Chondrocyte (in vitro differentiated cells): ENCODE results near the gene CRPPA. TPM values are rescaled to one million over a fixed set of nuclear protein-coding genes. Genes with fewer than 3 reads are reported as not detected.
"Not testable (repeated sequence)": the region's sequence is repeated elsewhere in the genome, so short reads cannot be mapped to it uniquely, and the experiment has no call there.

ENCODE experiments used
- DNase-seq: peaks from one replicate; pipeline ENCODE4 v3.0.0; 2021; ENCODE audit warnings: mixed read lengths, low spot score
- H3K27ac Mint-ChIP-seq: one replicate; pipeline ENCODE4 v1.8.0; 2021; ENCODE audit warnings: mild to moderate bottlenecking, moderate library complexity, mixed read lengths; ENCODE audit not compliant: unreplicated experiment
- H3K27me3 Mint-ChIP-seq: 2 replicates; pipeline ENCODE4 v1.8.0; 2021; ENCODE audit warnings: low read depth, mixed read lengths
- H3K36me3 Mint-ChIP-seq: 2 replicates; pipeline ENCODE4 v1.8.0; 2021; ENCODE audit warnings: low read depth, mixed read lengths
- H3K4me1 Mint-ChIP-seq: 2 replicates; pipeline ENCODE4 v1.8.0; 2021; ENCODE audit warnings: low read depth, mild to moderate bottlenecking, mixed read lengths
- H3K4me3 Mint-ChIP-seq: one replicate; pipeline ENCODE4 v1.8.0; 2021; ENCODE audit warnings: mild to moderate bottlenecking, moderate library complexity, mixed read lengths; ENCODE audit not compliant: unreplicated experiment
- H3K9me3 Mint-ChIP-seq: 2 replicates; pipeline ENCODE4 v1.8.0; 2021; ENCODE audit warnings: low read depth, mixed read lengths
- CTCF ChIP-seq: fragments of 200-600 bp; sonication (generic); IDR thresholded peaks from 2 replicates; pipeline ENCODE4 v1.5.0; 2021; ENCODE audit warnings: antibody characterized with exemption, mild to moderate bottlenecking, moderate library complexity
- total RNA-seq: library from RNA; stranded (reverse); gene quantifications from 3 replicates; pipeline ENCODE4 v1.2.1, GENCODE V29; 2021

CRPPA gene
- total RNA-seq, 1 donor from 2014 or later, result 5.2 TPM

GRCh38 chr7:16446508-16446907, 25.2 kb upstream of the CRPPA start:
- TF ChIP-seq CTCF, result no peak
- H3K27ac Mint-ChIP-seq, result no peak overlapping the region
- no peak overlapping the region for H3K4me3 Mint-ChIP-seq
- DNase-seq, result no peak
- no peaks in the 10 kb centered on the region for H3K27me3 Mint-ChIP-seq
- no peaks in the 10 kb centered on the region for H3K36me3 Mint-ChIP-seq
- H3K4me1 Mint-ChIP-seq, result peaks cover 30% of the 10 kb centered on the region
- H3K9me3 Mint-ChIP-seq, result no peaks in the 10 kb centered on the region

DNA sequence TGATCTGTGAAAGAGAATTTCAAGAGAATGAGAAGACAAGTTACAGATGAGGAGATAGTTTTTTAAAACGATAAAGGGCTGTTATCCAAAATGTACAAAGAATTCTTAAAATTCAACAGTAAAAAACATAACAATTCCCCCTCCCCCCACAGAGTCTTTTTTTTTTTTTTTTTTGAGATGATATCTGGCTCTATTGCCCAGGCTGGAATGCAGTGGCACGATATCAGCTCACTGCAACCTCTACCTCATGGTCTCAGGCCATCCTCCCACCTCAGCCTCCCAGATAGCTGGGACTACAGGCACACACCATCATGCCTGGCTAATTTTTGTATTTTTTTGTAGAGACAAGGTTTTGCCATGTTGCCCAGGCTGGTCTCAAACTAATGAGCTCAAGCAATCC, 22.5 kb upstream of the CRPPA start:
- DNase-seq, H3K27ac Mint-ChIP-seq, H3K9me3 Mint-ChIP-seq, H3K4me3 Mint-ChIP-seq, H3K27me3 Mint-ChIP-seq, H3K36me3 Mint-ChIP-seq: not testable (repeated sequence)
- peaks cover 20% of the 10 kb centered on the region for H3K4me1 Mint-ChIP-seq

- H3K36me3 Mint-ChIP-seq, result no peaks in the 10 kb centered on the region
- no peak for DNase-seq
- H3K27me3 Mint-ChIP-seq, result no peaks in the 10 kb centered on the region
- TF ChIP-seq CTCF, result no peak
- no peak overlapping the region for H3K4me3 Mint-ChIP-seq
- no peaks in the 10 kb centered on the region for H3K9me3 Mint-ChIP-seq
- H3K27ac Mint-ChIP-seq, result no peak overlapping the region
- H3K4me1 Mint-ChIP-seq, result peaks cover 6% of the 10 kb centered on the region
Observed at GRCh38 chr7:16438988-16439387, 17.6 kb upstream of the CRPPA start.

DNA sequence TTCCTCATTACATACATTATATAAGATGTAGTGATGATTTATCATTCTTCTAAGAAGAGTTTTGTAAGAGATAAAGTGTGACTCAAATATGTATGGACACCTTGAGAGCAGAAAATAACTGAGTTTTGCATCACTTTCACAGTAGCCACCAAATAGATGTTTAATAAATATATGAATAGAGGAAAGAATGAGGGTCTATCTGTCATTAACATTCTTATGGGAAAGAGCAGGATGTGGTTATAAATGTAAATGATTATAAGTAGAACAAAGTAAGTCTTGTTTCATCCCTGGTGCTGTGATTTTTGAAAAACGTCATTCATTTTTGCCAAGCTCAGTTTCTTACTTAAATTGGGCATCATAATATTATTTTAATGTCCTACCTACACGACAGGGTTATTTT, 15.0 kb upstream of the CRPPA start:
- H3K4me1 Mint-ChIP-seq, result peaks cover under 1% of the 10 kb centered on the region
- no peaks in the 10 kb centered on the region for H3K27me3 Mint-ChIP-seq
- TF ChIP-seq CTCF, result no peak
- DNase-seq, result no peak
- no peak overlapping the region for H3K27ac Mint-ChIP-seq
- no peaks in the 10 kb centered on the region for H3K9me3 Mint-ChIP-seq
- no peaks in the 10 kb centered on the region for H3K36me3 Mint-ChIP-seq
- H3K4me3 Mint-ChIP-seq, result no peak overlapping the region

- Mint-ChIP-seq H3K36me3 (no peaks in the 10 kb centered on the region), H3K4me3 (no peak overlapping the region), H3K27ac (no peak overlapping the region), H3K4me1 (peaks cover 5% of the 10 kb centered on the region), H3K9me3 (no peaks in the 10 kb centered on the region), H3K27me3 (no peaks in the 10 kb centered on the region)
- no peak for TF ChIP-seq CTCF
- DNase-seq, result no peak
Observed at GRCh38 chr7:16433568-16434122, 12.3 kb upstream of the CRPPA start.

DNA sequence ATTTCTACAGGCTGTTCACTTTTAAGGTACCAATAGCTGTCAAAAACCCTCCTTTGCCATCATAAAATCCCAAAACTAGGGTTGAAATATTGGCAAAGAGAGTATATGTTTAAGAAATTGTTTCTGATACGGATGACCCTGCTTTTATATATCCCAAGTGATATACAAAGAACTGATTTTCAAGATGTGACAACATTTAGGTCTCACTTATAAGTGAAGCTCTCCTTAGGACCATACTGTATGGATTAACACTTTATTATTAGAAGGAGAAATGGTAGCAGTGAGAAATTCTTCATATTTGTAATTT, 11.0 kb upstream of the CRPPA start:
- Mint-ChIP-seq H3K27me3 (no peaks in the 10 kb centered on the region), H3K9me3 (no peaks in the 10 kb centered on the region), H3K27ac (no peak overlapping the region), H3K36me3 (no peaks in the 10 kb centered on the region), H3K4me3 (no peak overlapping the region), H3K4me1 (peaks cover 9% of the 10 kb centered on the region)
- DNase-seq, result no peak
- peak; percentile 8 for TF ChIP-seq CTCF
